ENCODE measurements around the gene SEPTIN3.

SEPTIN3 gene

GRCh38 chr22:42016111-42016510 is 46.9 kb downstream of the SEPTIN3 start:
- no peak for DNase-seq (ENCODE audit: low spot score)

GRCh38 chr22:42018224-42018623 is 49.0 kb downstream of the SEPTIN3 start:
- DNase-seq (ENCODE audit: low spot score), result no peak

Data from germinal center (tissue), 1 donor.